Measurements from ENCODE around the gene RGL2.
"Not testable (repeated sequence)": the region's sequence is repeated elsewhere in the genome, so short reads cannot be mapped to it uniquely, and the experiment has no call there.

Gene RGL2, protein sequence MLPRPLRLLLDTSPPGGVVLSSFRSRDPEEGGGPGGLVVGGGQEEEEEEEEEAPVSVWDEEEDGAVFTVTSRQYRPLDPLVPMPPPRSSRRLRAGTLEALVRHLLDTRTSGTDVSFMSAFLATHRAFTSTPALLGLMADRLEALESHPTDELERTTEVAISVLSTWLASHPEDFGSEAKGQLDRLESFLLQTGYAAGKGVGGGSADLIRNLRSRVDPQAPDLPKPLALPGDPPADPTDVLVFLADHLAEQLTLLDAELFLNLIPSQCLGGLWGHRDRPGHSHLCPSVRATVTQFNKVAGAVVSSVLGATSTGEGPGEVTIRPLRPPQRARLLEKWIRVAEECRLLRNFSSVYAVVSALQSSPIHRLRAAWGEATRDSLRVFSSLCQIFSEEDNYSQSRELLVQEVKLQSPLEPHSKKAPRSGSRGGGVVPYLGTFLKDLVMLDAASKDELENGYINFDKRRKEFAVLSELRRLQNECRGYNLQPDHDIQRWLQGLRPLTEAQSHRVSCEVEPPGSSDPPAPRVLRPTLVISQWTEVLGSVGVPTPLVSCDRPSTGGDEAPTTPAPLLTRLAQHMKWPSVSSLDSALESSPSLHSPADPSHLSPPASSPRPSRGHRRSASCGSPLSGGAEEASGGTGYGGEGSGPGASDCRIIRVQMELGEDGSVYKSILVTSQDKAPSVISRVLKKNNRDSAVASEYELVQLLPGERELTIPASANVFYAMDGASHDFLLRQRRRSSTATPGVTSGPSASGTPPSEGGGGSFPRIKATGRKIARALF

DNA sequence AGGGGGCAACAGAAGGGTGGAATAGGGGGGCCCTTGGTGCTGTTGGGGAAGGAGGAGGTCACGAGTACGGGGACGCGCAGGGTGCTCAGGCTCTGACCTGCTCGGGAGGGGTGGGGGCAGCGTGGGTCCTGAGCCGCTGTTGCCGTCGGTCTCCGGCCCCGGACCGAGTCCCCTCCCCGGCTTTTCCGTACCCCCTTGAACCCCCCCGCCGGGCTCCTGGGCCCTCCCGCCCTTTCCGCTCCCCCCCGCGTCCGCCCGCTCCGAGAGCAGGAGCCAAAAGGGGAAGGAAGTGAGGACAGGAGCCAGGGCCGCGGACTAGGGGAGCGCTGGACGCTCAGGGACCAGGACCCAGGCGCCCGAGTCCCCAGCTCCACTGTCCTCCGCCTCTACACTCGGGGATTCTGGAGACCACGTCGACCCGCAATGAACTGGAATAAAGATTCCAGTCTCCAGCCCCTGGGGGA, at the start of gene RGL2:
Gene RGL2, minus strand, starts transcription at position 170 of the 464 bp plus-strand sequence. CDS start 332 bp downstream, outside the sequence.
- DNase-seq (ENCODE audit: low read depth): no peak

DNA sequence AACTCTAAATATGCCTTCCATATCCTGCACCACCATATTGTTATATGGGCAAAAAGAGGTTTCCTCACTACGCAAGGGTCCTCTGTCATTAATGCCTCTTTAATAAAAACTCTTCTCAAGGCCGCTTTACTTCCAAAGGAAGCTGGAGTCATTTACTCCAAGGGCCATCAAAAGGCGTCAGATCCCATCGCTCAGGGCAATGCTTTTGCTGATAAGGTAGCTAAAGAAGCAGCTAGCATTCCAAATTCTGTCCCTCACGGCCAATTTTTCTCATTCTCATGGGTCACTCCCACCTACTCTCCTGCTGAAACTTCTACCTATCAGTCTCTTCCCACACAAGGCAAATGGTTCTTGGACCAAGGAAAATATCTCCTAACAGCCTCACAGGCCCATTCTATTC, 49.1 kb upstream of the RGL2 start:
- DNase-seq (ENCODE audit: low read depth): no peak

DNA sequence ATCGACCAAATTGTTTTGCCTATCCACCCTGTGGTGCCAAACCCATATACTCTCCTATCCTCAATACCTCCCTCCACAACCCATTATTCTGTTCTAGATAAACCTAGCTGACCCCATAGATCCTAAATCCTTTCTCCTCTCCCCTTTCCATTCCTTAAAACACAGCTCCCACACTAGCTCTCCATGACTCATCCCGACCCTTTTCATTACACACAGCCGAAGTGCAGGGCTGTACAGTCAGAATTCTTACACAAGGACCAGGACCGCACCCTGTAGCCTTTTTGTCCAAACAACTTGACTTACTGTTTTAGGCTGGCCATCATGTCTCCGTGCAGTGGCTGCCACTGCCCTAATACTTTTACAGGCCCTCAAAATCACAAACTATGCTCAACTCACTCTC, 48.2 kb upstream of the RGL2 start:
- DNase-seq (ENCODE audit: low read depth): not testable (repeated sequence)

DNA sequence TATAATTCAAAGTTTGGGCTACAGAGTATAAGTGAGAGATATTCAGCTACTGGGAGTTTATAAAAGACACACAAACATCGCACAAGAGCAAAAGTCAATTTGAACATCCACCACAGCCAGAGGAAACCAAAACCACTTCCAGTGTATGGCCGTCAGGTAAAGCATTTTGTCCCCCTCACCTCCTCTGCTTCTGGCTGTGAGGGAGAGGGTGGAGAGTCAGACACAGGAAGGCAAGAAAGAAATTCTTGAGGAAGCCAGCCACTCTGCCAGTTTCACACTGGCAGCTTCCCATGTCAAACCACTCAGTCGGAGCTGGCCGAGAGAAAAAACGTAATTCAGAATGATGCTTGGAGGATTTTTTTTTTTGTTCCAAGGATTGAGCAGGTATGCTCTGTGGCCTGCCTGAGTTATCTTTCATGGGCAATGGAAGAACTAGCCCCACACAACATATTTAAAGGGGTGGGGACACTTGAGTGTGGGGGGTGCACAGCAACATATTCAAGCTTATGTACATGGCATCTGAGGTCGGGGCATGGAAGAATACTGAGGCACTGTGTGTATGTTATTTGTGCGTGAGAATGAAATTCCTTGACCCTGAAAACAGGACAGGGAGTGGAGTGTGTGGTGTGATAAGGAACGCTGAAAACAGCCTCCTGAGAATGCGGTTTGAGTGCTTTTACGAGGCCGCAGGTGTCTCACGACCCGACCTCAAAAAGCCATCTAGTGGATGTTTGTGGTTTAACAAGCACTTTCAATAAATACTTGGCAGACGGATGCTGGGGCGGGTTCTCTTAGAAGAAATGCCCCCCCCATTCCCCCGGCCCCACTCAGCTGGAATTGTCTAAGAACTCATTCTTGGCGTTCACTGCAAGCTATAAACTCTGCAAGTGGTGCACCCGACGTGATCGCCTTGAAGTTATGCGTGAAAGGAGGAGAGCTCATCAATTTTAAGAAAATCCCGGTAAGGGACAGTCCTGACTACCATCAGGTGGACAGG, 46.3 kb upstream of the RGL2 start:
- no peak for DNase-seq (ENCODE audit: low read depth)

DNA sequence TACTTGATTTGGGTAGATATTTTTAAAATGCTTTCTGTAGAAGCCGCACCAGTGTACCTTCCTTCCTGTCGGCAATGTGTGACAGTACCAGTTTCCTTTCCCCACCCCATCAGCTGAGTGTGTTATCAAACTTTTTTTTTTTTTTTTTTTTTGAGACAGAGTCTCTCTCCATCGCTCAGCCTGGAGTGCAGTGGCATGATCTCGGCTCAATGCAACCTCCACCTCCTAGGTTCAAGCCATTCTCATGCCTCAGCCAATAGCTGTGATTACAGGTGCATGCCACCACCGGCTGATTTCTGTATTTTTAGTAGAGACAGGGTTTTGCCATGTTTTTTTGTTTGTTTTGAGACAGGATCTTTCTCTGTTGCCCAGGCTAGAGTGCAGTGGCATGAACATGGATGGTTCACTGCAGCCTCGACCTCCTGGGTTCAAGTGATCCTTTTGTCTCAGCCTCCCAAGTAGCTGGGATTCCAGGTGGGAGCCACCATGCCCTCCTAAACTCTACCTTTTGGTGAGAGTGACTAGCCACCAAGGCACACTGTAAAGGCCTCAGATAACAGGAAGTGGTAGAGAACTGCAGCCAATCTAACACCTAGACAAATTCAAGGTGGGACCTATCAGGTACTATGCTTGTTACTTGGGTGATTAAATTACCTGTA, 45.3 kb upstream of the RGL2 start:
- no peak for DNase-seq (ENCODE audit: low read depth)

DNA sequence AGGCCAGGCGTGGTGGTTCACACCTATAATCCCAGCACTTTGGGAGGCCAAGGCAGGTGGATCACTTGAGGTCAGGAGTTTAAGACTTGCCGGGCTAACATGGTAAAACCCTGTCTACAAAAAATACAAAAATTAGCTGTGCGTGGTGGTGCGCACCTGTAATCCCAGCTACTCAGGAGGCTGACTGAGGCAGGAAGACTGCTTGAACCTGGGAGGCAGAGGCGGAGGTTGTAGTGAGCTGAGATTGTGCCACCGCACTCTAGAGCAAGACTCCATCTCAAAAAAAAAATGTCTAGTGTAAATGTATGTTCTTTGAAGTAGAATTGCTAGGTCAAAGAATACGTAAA, 44.8 kb upstream of the RGL2 start:
- DNase-seq (ENCODE audit: low read depth): not testable (repeated sequence)

DNA sequence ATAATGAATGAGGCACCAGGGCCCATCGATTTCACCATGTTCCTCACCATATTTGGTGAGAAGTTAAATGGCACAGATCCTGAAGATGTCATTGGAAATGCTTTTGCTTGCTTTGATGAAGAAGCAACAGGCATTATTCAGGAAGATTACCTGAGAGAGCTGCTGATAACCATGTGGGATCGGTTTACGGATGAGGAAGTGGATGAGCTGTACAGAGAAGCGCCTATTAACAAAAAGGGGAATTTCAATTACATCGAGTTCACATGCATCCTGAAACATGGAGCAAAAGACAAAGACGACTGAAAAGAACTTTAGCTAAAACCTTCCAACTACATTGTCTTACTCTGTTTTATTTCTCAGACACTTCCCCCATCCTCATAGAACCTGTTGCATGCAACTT, 40.5 kb upstream of the RGL2 start:
- no peak for DNase-seq (ENCODE audit: low read depth)

DNA sequence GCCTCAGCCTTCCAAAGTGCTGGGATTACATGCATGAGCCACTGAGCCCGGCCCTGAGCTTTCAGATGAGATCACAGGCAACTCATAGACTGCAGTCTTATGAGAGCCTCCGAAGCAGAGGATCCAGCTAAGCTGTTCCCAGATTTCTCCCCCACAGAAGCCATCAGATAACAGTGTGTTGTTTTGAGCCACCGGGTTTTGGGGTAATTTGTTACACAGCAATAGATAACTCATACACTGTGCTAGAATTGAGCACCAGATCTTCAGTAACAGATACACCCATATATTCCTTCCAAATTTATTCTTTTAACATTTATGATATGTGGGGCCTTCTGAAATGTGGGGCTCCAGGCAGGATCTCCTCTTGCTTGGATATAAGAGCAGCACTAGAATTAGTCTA, 37.8 kb upstream of the RGL2 start:
- no peak for DNase-seq (ENCODE audit: low read depth)

DNA sequence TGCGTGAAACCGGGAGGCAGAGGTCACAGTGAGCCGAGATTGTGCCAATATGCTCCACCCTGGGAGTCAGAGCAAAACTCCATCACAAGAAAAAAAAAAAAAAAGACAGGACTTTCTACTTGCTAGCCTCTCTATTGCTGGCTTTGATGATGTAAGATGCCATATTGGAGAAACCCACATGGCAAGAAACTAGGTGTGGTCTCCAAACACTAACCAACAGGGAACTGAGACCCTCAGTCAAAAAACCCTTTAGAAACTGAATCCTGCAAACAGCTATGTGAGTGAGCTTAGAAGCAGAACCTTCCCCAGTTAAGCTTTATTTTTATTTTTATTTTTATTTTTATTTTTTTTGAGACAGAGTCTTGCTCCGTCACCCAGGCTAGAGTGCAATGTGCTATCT, 37.2 kb upstream of the RGL2 start:
- no peak for DNase-seq (ENCODE audit: low read depth)

DNA sequence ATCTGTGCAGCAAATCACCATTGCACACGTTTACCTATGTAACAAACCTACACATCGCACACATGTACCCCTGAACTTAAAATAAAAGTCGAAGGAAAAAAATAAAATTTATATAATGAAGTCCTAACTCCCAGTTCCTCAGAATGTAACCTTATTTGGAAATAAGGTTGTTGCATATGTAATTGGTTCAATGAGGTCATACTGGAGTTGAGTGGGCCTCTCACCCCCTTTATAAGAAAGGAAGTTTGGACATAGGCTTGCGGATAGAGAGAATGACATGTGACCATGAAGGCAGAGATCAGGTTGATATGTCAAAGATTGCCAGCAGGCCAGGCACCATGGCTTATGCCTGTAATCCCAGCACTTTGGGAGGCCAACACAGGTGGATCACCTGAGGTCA, 34.9 kb upstream of the RGL2 start:
- no peak for DNase-seq (ENCODE audit: low read depth)

DNA sequence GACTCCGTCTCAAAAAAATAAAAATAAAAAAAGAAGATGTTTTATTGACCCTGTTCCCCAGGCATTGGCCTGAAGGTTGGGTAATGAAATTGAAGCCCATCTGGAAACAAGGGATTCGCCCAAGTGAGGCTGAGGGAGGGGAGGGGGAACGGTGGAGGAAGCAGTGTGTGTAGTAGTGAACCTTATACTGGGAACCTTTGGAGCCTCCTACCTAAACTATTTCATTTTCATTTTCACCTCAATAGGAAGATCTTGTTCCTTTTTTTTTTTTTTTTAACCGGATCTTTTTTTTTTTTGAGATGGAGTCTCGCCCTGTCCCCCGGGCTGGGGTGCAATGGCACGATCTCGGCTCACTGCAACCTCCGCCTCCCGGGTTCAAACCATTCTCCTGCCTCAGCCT, 32.0 kb upstream of the RGL2 start:
- no peak for DNase-seq (ENCODE audit: low read depth)

DNA sequence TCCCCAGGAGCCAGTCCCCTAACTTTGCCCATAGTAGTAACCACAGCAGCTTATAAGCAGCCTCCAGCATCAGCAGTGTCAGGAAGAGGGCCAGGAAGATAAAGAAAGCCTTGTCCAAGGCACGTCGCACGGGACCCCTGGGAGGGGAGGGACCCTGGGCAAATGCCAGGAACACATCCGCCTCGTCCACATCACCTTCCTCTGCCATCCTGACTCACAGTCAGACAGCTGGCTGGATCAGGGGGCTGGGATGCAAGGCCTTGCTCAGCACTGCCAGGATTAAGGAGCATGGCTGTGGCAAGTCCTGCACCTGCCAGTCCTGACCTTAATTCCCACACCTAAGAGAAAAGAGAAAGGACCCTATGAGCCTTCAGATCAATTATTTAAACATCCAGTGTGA, 30.3 kb upstream of the RGL2 start:
- DNase-seq (ENCODE audit: low read depth): no peak

DNA sequence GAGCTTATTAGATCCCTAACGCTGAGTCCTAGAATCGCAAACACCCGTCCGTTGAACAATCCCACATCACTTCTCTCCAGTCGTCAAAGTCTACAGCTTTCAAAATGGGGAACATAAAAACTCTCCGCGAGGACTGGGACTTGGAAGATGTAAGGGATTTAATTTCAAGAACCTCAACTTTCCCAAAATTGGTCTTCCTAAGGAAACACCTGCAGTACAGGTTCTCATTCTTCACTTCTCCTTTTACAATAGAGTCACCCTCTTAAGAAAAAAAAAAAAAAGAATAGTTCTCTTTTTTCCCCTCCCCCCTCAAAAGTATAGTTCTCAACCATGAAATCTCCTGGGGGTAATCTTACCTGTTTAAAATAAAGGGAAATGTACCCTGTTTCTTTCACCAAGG, 25.4 kb upstream of the RGL2 start:
- DNase-seq (ENCODE audit: low read depth): no peak

DNA sequence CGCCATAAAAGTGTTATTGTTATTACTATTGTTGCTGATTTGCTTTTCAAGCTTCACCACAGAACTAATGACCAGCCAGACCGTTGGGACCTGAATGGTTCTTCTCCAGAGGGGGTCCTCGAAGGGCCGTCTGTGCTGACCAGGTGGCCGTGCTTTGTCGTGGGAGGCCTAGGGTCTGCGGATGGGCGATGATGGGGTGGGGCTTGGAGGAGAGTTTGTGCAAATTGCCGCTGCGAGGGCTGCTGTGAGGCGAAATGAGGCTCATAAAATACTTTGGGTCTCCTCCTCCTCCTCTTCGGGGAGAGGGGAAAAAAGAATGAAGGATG, 24.8 kb upstream of the RGL2 start:
- DNase-seq (ENCODE audit: low read depth): no peak

DNA sequence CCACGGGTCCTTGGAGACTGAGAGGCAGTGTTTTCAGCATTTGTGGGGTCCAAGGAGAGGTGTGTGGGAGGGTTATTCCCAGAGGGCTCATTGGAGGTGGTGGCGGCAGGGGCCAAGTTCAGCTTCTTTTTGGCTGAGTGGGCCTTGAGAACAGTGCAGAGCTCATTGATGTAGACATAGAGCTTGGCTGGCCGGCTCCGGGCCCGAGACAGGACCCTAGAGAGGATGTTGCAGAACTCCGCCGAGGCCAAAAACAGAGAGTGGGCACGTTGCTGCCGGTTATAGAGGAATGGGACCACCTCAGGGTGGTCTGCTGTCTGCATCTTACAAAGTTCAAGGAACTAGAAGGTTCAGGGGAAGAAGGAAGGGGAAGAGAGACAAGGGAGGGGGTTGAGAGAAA, 22.5 kb upstream of the RGL2 start:
- DNase-seq (ENCODE audit: low read depth): no peak

DNA sequence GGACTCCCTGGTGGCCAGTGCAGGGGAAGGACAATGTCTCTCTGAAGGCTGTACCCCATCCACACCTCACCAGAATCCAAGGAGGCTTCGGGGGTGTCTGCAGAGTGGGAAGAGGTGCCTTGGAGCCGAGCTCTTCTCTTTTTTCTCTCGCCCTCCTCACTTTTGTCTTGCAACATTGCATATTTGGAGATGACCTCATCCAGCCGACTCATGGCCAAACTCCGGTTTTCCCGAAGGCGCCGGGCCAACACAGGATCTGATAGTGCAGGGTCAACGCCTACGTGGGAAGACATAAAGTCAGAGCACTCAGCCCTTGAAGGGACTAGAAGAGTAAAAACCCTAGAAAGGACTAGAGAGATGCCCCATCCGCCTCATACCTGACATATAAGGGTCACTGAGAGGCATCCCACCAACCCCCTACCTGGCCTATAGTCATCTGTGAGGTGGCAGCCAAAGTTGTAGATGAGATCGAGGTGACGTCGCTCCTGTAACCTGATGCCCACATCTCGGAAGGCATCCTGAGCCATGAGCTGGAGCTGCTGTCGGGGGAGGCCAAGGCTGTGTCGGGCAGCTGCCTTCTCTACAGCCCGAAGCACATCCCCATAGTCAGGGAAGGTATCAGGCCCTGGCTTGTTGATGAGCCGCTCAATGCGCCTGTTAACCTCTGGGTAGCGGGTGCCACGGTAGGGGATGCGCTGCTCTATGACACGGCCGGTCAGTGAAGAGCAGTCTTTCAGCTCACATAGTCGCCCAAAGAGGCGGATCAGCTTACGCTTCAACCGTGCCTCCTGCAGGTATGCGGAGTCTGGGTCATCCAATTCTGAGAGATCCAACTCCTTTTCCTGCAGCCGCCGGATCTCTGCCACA, 21.8 kb upstream of the RGL2 start:
- DNase-seq (ENCODE audit: low read depth): peak; percentile 88

DNA sequence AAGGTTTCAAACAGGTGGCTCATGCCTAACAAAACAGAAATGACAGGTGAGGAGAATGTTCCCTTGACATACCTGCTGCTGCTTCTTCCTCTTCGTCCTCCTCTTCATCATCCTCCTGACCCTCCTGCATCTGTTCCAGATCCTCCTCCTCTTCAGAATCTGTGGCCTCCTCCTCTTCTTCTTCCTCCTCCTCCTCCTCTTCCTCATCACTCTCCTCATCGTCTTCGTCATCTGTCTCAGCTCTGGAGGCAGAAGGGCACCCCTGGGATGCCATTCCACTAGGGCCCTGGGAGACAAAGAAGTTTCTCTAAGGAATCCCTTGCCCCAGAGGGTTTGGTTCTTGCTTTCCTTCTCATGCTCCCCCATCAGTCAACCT, 21.2 kb upstream of the RGL2 start:
- DNase-seq (ENCODE audit: low read depth): no peak

DNA sequence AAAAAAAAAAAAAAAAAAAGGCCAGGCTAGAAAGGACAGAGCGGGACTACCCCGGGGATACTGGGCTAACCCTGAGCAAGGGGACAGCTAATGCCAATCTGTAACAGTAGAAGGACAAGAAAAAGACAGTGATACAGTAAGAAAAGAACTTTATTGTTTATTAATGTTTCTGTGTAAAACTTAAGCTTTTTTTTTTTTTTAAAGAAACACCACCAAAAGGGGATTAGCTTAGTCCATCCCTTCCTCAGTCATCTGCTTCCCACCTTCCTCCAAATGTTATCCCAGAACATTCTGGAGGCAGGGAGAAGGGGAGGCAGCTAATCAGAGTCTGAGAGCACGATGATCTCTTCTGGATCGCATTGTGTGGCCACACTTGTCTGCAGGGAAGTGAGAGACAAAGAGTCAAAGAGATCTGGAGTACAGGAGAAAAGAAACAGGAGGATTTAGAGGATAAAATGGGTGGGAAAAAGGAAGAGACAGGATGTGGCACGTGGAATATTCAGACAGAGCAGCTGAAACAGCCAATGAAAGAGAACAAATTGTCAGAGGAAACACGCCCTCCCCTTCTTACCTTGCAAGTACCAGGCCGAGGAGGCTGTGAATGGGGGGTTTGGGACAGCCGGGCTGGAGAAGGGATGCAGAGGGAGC, 19.8 kb upstream of the RGL2 start:
- no peak for DNase-seq (ENCODE audit: low read depth)

DNA sequence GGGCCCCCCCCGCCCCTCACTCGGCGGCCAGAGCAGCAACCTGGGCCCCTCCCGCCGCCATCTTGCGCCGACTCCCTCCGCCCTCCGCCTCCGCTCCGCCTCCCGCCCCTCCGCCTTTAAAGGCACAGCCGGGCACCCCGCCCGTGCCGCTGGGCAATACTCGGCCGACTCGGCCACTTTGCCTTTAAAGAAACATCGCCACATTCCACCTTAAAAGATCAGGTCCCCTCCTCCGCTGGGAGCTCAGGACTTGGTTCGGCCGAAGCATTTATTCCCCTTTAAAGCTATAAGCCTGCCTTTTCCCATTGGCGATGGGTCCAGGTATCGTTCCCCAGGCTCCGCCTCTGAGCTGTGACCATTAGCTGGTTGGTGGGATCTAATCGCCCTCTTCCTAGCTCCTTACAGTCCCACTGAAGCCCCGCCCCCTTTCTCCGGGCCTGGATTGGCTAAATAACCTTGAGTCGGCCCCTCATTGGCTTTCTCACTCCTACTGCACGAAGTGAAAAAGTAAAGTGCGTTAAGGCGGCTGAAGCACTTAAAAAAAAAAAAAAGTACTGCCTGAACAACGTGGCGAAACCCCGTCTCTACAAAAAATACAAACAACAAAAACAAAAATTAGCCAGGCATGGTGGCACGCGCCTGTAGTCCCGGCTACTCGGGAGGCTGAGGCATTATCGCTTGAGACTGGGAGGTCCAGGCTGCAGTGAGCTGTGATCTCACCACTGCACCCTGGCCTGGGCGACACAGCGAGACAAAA, 19.1 kb upstream of the RGL2 start, which contains the start of gene ZBTB22:
Gene ZBTB22, minus strand, starts transcription at position 76 of the 757 bp plus-strand sequence. CDS start 828 bp downstream, outside the sequence.
- peak; percentile 99 for DNase-seq (ENCODE audit: low read depth)

DNA sequence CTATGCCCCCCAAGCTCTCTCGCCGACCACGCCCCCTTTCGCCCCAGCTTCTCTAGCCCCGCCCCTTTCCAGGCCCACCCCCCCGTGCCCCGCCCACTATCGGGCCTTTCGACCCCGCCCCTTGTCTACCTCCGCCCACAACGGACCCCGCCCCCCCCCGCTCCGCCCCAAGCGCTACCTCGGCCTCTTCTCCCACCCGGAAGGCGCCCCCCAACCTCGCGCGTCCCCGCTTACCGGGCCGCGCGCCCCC, 18.6 kb upstream of the RGL2 start:
- no peak for DNase-seq (ENCODE audit: low read depth)
